GM20431 (cell line): ENCODE data around the gene TSPAN2.

ENCODE experiments used
- in situ Hi-C: fragments of 300-500 bp; cut with MseI, MboI; formaldehyde crosslinking; loops from one replicate; pipeline ENCODE4 v1.15.0; 2020; ENCODE audit warnings: low sequenced_read_pairs; ENCODE audit not compliant: unreplicated experiment

Gene TSPAN2

GRCh38 chr1:115089420-115090185 is at the start of gene TSPAN2:
TSS of gene TSPAN2 (minus strand) at chr1:115089503. CDS start at chr1:115089432, 71 bp downstream.
- in situ Hi-C loops: no loop called here

GRCh38 chr1:115138973-115139372 is 49.7 kb upstream of the TSPAN2 start:
- in situ Hi-C loops: loop anchor here (10.0 to 25.0 kb wide), 2 partner anchors 323 to 456 kb away; no protein-coding TSS in a partner anchor

GRCh38 chr1:115138271-115138670 is 49.0 kb upstream of the TSPAN2 start:
- in situ Hi-C loops: loop anchor here (10.0 to 25.0 kb wide), 2 partner anchors 324 to 457 kb away; no protein-coding TSS in a partner anchor

- in situ Hi-C loops: loop anchor here (10.0 to 25.0 kb wide), 2 partner anchors 325 to 458 kb away; no protein-coding TSS in a partner anchor
These were observed 47.9 kb upstream of the TSPAN2 start for GRCh38 chr1:115137191-115137590.

- in situ Hi-C loops: loop anchor here (10.0 to 25.0 kb wide), 2 partner anchors 326 to 458 kb away; no protein-coding TSS in a partner anchor
These were observed 47.4 kb upstream of the TSPAN2 start for GRCh38 chr1:115136706-115137105.

- in situ Hi-C loops: loop anchor here (10.0 to 25.0 kb wide), 2 partner anchors 326 to 459 kb away; no protein-coding TSS in a partner anchor
These were observed 46.8 kb upstream of the TSPAN2 start for GRCh38 chr1:115136106-115136505.

GRCh38 chr1:115135681-115136080 is 46.4 kb upstream of the TSPAN2 start:
- in situ Hi-C loops: loop anchor here (10.0 to 25.0 kb wide), 2 partner anchors 327 to 459 kb away; no protein-coding TSS in a partner anchor

- in situ Hi-C loops: loop anchor here (10.0 to 25.0 kb wide), 2 partner anchors 327 to 460 kb away; no protein-coding TSS in a partner anchor
These were observed 45.7 kb upstream of the TSPAN2 start for GRCh38 chr1:115134850-115135480.

GRCh38 chr1:115134231-115134630 is 44.9 kb upstream of the TSPAN2 start:
- in situ Hi-C loops: loop anchor here (10.0 to 25.0 kb wide), 2 partner anchors 328 to 461 kb away; no protein-coding TSS in a partner anchor

- in situ Hi-C loops: loop anchor here (10.0 to 25.0 kb wide), 2 partner anchors 329 to 461 kb away; no protein-coding TSS in a partner anchor
These were observed 44.1 kb upstream of the TSPAN2 start for GRCh38 chr1:115133440-115133839.

- in situ Hi-C loops: loop anchor here (10.0 to 25.0 kb wide), 2 partner anchors 332 to 464 kb away; no protein-coding TSS in a partner anchor
These were observed 41.5 kb upstream of the TSPAN2 start for GRCh38 chr1:115130786-115131185.

GRCh38 chr1:115129071-115129640 is 39.9 kb upstream of the TSPAN2 start:
- in situ Hi-C loops: loop anchor here (25.0 kb wide), 1 partner anchor 333 kb away; no protein-coding TSS in a partner anchor

GRCh38 chr1:115127539-115127938 is 38.2 kb upstream of the TSPAN2 start:
- in situ Hi-C loops: loop anchor here (25.0 kb wide), 1 partner anchor 335 kb away; no protein-coding TSS in a partner anchor

GRCh38 chr1:115126516-115126915 is 37.2 kb upstream of the TSPAN2 start:
- in situ Hi-C loops: loop anchor here (25.0 kb wide), 1 partner anchor 336 kb away; no protein-coding TSS in a partner anchor

GRCh38 chr1:115123116-115123515 is 33.8 kb upstream of the TSPAN2 start:
- in situ Hi-C loops: no loop called here

- in situ Hi-C loops: no loop called here
These were observed 32.5 kb upstream of the TSPAN2 start for GRCh38 chr1:115121793-115122192.

- in situ Hi-C loops: no loop called here
These were observed 31.0 kb upstream of the TSPAN2 start for GRCh38 chr1:115120296-115120695.

- in situ Hi-C loops: loop anchor here (10.0 kb wide), 1 partner anchor 144 kb away; no protein-coding TSS in a partner anchor
These were observed 29.3 kb upstream of the TSPAN2 start for GRCh38 chr1:115118611-115119010.

- in situ Hi-C loops: loop anchor here (10.0 kb wide), 1 partner anchor 143 kb away; no protein-coding TSS in a partner anchor
These were observed 28.8 kb upstream of the TSPAN2 start for GRCh38 chr1:115118086-115118485.

GRCh38 chr1:115117298-115117697 is 28.0 kb upstream of the TSPAN2 start:
- in situ Hi-C loops: loop anchor here (10.0 kb wide), 1 partner anchor 142 kb away; no protein-coding TSS in a partner anchor
